Measurements from ENCODE around the gene DPF1.

Gene DPF1

GRCh38 chr19:38245826-38246498, 21.9 kb upstream of the DPF1 start:
- TF ChIP-seq ZNF558 (tag by site-specific recombination; IDR thresholded peaks at IDR 0.05) (no peak), ZNF561 (tag by site-specific recombination; IDR thresholded peaks at IDR 0.05; ENCODE audit: borderline replicate concordance) (no peak), SALL2 (tag by site-specific recombination; IDR thresholded peaks at IDR 0.05; ENCODE audit: borderline replicate concordance) (no peak), ZNF16 (tag by site-specific recombination; IDR thresholded peaks at IDR 0.05; ENCODE audit: low read depth) (no peak), EGR2 (tag by site-specific recombination; IDR thresholded peaks at IDR 0.05; ENCODE audit: low read depth) (peak; percentile 31; the same call in 1 of the 2 replicates), ZNF426 (tag by site-specific recombination; IDR thresholded peaks at IDR 0.05) (no peak), ZNF548 (tag by site-specific recombination; IDR thresholded peaks at IDR 0.05) (no peak), ZNF645 (tag by site-specific recombination; IDR thresholded peaks at IDR 0.05) (no peak), YY2 (tag by site-specific recombination; IDR thresholded peaks at IDR 0.05) (no peak), ZNF560 (tag by site-specific recombination; IDR thresholded peaks at IDR 0.05; ENCODE audit: borderline replicate concordance) (no peak), KLF1 (tag by site-specific recombination; IDR thresholded peaks at IDR 0.05) (peak; percentile 50; the same call in 1 of the 2 replicates)
- TF ChIP-seq, protein P1, sequence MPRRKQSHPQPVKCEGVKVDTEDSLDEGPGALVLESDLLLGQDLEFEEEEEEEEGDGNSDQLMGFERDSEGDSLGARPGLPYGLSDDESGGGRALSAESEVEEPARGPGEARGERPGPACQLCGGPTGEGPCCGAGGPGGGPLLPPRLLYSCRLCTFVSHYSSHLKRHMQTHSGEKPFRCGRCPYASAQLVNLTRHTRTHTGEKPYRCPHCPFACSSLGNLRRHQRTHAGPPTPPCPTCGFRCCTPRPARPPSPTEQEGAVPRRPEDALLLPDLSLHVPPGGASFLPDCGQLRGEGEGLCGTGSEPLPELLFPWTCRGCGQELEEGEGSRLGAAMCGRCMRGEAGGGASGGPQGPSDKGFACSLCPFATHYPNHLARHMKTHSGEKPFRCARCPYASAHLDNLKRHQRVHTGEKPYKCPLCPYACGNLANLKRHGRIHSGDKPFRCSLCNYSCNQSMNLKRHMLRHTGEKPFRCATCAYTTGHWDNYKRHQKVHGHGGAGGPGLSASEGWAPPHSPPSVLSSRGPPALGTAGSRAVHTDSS (tag by site-specific recombination; IDR thresholded peaks at IDR 0.05) = no peak
- no peak overlapping the region for H3K27ac ChIP-seq (ENCODE audit: extremely low read depth, low read depth, low read length)
- no peak overlapping the region for H3K4me3 ChIP-seq (ENCODE audit: low read depth, low read length)
- ChIA-PET CTCF (interaction anchor here (0.6 to 23.5 kb wide), 15 partner anchors 13 to 641 kb away, joined by 3 to 316 read pairs (median 8); partner anchors contain the start of genes CATSPERG, KCNK6, PSMD8 and SIPA1L3), POLR2A (interaction anchor here (1.2 kb wide), 1 partner anchor 18 kb away, joined by 3 read pairs; the partner anchor contains the start of gene SPINT2)
- H3K9me3 ChIP-seq (ENCODE audit: control insufficient read depth, insufficient read depth, low read depth, low read length) = no peaks in the 10 kb centered on the region
- H3K36me3 ChIP-seq (ENCODE audit: control insufficient read depth in 2 of 2, insufficient read depth in 1 of 2, low read length in 2 of 2) = no peaks in the 10 kb centered on the region
- H3K4me1 ChIP-seq (ENCODE audit: control insufficient read depth, insufficient read depth, low read length) = peaks cover 6% of the 10 kb centered on the region; the same call in 1 of the 2 replicates

DNA sequence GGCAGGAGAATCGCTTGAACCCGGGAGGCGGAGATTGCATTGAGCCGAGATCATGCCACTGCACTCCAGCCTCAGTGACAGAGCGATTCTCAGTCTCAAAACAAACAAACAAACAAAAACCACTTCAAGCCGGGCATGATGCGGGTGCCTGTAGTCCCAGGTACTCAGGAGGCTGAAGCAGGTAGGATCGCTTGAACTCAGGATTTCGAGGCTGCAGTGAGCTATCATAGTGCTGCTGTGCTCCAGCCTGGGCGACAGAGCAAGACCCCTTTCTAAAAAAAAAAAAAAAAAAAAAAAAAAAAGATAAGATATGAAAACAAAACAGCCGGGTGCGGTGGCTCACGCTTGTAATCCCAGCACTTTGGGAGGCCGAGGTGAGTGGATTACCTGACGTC, 19.3 kb upstream of the DPF1 start:
- TF ChIP-seq ZNF37A (tag by site-specific recombination; IDR thresholded peaks at IDR 0.05) (no peak), ZSCAN16 (tag by site-specific recombination; IDR thresholded peaks at IDR 0.05) (0 out of 2 replicates have a peak, but pooled peaks have one; percentile 11), BCL11A (tag by site-specific recombination; IDR thresholded peaks at IDR 0.05; ENCODE audit: low read depth) (0 out of 2 replicates have a peak, but pooled peaks have one; percentile 57), GLI4 (tag by site-specific recombination; IDR thresholded peaks at IDR 0.05) (no peak), ZNF664 (tag by site-specific recombination; IDR thresholded peaks at IDR 0.05) (no peak), ZNF121 (tag by site-specific recombination; IDR thresholded peaks at IDR 0.05) (peak; percentile 75; the same call in 1 of the 2 replicates)
- H3K36me3 ChIP-seq (ENCODE audit: control insufficient read depth in 2 of 2, insufficient read depth in 1 of 2, low read length in 2 of 2) = no peaks in the 10 kb centered on the region
- H3K27ac ChIP-seq (ENCODE audit: extremely low read depth, low read depth, low read length) = no peak overlapping the region; the same call in 1 of the 2 replicates
- CTCF ChIA-PET = interaction anchor here (0.6 to 23.5 kb wide), 35 partner anchors 9 to 499 kb away, joined by 3 to 316 read pairs (median 7); partner anchors contain the start of genes CATSPERG, FAM98C, PPP1R14A and PSMD8
- H3K9me3 ChIP-seq (ENCODE audit: control insufficient read depth, insufficient read depth, low read depth, low read length) = no peaks in the 10 kb centered on the region
- peaks cover 3% of the 10 kb centered on the region; the same call in 1 of the 2 replicates for H3K4me1 ChIP-seq (ENCODE audit: control insufficient read depth, insufficient read depth, low read length)
- no peak overlapping the region for H3K4me3 ChIP-seq (ENCODE audit: low read depth, low read length)
- POLR2A ChIA-PET = interaction anchor here (0.7 to 1.4 kb wide), 6 partner anchors 11 to 441 kb away, joined by 3 to 5 read pairs (median 4); partner anchors contain the start of genes CATSPERG and PSMD8

GRCh38 chr19:38239816-38240215, 15.8 kb upstream of the DPF1 start:
- ChIA-PET POLR2A (interaction anchor here (0.7 to 0.8 kb wide), 4 partner anchors 12 to 148 kb away, joined by 3 to 5 read pairs (median 4); partner anchors contain the start of gene GGN), CTCF (interaction anchor here (0.6 to 23.5 kb wide), 7 partner anchors 7 to 338 kb away, joined by 4 to 316 read pairs (median 7); partner anchors contain the start of genes CATSPERG, FAM98C, SIPA1L3 and WDR87)
- Histone ChIP-seq H3K4me1 (ENCODE audit: control insufficient read depth, insufficient read depth, low read length) (peaks cover 3% of the 10 kb centered on the region; the same call in 1 of the 2 replicates), H3K9me3 (ENCODE audit: control insufficient read depth, insufficient read depth, low read depth, low read length) (no peaks in the 10 kb centered on the region), H3K36me3 (ENCODE audit: control insufficient read depth in 2 of 2, insufficient read depth in 1 of 2, low read length in 2 of 2) (no peaks in the 10 kb centered on the region), H3K27ac (ENCODE audit: extremely low read depth, low read depth, low read length) (no peak overlapping the region), H3K4me3 (ENCODE audit: low read depth, low read length) (no peak overlapping the region)
- TF ChIP-seq ZNF677 (tag by site-specific recombination; IDR thresholded peaks at IDR 0.05) (peak; percentile 95), KLF1 (tag by site-specific recombination; IDR thresholded peaks at IDR 0.05) (0 out of 2 replicates have a peak, but pooled peaks have one; percentile 1)
- TF ChIP-seq, protein P2, sequence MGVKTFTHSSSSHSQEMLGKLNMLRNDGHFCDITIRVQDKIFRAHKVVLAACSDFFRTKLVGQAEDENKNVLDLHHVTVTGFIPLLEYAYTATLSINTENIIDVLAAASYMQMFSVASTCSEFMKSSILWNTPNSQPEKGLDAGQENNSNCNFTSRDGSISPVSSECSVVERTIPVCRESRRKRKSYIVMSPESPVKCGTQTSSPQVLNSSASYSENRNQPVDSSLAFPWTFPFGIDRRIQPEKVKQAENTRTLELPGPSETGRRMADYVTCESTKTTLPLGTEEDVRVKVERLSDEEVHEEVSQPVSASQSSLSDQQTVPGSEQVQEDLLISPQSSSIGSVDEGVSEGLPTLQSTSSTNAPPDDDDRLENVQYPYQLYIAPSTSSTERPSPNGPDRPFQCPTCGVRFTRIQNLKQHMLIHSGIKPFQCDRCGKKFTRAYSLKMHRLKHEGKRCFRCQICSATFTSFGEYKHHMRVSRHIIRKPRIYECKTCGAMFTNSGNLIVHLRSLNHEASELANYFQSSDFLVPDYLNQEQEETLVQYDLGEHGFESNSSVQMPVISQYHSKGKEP (tag by site-specific recombination; IDR thresholded peaks at IDR 0.05) = no peak

Data from HEK293 (cell line).